ENCODE results near the gene CHST1.

Gene CHST1

DNA sequence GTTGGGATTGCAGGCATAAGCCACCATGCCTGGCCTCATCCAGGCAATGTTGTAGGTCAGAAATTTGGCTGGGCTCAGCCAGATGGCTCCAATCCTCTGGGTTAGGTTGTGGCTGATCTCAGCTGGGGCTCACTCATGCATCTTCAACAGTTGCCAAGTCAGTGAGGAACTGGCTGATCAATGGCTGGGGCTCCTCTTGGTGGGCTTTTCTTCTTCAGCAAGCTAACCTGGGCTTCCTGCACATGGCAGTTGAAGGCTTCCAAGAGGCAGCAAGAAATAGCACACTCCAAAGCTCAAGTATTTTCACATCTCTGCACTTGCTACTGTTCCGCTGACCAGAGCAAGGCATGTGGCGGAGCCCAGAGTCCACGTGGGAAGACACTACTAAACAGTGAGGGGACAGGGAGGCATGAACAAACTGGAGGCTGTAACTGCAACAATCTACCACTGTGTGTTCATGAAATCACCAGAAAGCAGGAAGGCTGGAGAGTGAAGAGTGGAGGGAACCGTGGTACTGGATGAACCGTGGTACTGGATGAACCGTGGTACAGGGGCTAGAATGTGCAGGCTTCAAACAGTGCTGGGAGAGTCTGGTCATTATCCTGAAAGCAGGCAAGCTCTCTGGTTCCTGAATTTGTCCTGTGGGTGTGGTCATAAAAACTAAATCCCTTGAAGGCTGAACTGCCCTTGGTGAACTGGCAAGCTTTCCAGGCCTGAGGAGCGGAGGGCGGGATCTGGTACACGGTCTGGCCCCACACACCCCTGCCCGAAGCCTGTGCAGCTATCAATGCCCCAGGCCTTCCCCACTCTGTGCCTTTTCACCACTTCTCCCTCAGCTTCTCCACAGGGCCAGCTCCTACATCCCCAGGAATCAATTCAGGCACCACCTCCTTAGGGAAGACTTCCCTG, 20.2 kb downstream of the CHST1 start:
- DNase-seq (ENCODE audit: low read depth), result no peak

DNA sequence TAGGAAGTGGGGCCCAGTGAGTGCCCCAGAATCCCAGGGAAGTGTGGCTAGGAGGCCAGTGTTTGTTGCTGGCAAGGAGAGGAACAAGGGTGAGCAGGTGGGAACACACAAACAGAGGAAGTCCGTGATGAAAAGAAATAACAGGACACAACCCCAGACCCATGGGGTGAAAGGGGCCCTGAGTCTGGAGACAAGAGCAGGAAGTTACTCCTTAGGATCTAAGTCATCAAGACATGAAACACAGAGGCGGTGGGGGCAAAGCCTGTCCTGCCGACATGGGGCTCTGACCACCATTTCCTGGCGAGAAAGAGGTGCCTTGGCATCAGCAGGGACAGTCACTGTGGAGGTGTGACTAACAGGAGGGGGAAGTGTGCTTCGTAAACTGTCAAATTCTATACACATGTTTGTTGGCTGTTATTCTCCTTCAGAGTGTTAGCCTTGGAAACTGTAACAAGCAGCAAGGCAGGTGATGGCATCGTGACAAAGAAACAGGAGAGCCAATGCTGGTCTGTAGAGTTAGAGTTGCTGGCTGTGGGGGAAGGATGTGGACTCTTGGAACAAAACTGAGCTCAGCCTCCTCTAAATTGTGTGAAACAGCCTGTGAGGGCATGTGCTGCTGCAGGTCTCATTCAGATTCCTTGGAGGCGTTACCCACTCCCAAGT, 21.7 kb downstream of the CHST1 start:
- DNase-seq (ENCODE audit: low read depth), result no peak

DNA sequence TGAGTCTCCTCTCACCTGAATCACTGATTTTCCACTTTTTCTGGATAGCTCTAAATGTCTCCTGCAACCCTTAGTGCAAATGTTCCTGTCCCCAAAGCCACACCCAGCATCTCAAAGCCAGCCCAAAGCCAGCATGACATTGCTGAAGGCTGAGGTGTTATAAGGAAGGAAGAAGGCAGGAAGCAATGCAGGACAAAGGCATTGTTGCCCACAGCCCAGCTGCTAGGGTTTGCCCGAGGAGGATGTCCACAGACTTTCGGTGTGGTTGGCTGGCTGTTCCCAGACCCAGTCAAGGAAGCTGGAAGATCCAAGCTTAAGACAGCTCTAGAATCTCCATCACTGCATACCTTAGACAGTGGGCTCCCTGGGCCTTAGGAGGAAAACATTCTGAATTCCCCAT, 23.5 kb downstream of the CHST1 start:
- DNase-seq (ENCODE audit: low read depth), result no peak

DNA sequence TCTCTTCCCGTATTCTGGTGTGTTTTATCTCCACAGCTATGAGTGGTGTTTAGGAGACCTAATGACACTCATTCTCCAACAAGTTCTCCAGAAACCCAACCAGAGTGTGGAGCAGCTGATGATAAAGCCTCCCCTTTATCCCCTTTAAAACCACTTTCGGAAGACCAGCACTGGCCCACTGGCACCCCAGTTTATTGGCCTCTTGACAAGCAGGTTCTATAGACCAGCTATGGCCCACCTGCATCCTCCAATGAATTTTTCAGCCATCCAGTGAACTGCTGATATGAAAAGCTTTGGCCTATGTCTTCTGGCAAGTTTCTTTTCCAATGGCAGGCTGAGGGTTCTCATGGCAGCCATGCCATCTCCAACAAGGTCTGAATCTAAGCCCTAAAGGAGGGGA, 27.4 kb downstream of the CHST1 start:
- DNase-seq (ENCODE audit: low read depth), result no peak

DNA sequence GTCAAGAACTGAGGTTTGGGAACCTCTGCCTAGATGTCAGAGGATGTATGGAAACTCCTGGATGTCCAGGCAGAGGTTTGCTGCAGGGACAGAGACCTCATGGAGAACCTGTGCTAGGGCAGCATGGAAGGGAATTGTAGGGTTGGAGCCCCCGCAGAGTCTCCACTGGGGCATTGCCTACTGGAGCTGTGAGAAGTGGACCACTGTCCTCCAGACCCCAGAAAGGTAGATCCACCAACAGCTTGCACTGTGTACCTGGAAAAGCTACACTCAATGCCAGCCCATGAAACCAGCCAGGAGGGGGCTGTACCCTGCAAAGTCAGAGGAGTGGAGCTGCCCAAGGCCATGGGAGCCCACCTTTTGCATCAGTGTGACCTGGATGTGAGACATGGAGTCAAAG, 29.5 kb downstream of the CHST1 start:
- DNase-seq (ENCODE audit: low read depth), result no peak

DNA sequence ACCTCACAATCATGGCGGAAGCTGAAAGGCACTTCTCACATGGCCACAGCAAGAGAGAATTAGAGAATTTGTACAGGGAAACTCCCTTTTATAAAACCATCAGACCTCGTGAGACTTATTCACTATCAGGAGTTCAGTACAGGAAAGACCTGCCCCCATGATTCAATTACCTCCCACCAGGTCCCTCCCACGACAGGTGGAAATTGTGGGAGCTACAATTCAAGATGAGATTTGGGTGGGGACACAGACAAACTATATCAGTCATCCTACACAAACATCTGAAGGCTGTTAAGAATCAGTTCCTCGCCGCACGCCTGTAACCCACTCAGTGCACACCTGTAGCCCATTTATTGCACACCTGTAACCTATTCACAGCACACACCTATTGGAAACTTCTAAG, 39.8 kb downstream of the CHST1 start:
- DNase-seq (ENCODE audit: low read depth), result no peak

DNA sequence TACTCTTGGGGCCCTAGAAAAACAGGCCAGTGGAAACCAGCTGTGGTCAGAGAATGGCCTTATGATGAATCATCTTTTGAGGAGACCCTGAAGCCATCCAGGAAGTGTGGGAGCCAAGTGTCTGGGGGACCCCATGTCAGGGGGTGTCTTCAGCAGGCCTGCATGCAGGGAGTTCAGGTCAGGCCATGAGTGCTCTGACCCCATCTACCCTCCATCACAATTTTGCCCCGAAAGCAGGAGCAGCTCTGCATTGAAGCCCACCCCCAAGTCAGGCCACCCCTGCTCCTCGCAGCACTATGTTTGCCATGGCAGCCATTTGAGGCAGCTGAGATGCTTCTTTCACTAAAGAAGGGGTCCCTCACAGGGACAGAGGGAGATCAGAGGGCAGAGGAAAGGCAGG, 41.3 kb downstream of the CHST1 start:
- DNase-seq (ENCODE audit: low read depth), result no peak

DNA sequence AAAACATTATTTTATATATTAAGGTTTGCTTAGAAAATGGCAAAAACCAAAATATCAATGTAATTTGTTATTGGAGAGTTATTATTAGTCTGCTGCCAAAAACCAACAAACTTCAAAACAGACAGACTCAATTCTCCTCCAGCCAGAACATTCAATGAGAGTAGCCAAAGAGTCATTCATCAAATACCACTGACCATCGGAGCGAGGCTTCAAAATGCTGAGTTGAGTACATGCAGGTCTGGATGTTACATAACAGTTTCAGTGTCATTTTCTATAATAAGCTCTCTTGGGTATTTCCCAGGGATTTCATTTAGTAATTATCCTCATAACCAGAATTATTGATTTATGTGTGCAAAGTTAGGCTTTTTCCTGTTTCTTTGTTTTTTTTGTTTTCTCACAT, 42.6 kb downstream of the CHST1 start:
- DNase-seq (ENCODE audit: low read depth), result no peak

DNA sequence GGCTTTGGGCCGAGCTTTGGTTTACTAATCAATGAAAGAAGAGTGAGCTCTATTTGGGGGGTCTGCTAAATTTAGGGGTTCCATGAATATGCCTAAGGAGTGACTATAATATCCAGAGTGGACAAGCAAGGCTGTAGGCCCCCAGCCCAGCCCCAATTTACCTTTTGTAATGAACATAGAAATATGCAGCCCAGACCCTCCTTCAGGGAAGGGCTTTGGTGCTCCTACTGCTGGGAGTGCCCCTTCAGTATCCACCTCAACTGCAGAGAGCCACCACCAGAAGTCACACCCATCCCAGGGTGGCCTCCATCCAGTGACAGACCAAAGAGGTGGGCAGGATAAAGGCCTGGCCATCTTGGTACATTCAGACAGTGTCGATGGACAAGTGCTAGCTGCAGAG, 43.1 kb downstream of the CHST1 start:
- no peak for DNase-seq (ENCODE audit: low read depth)

DNA sequence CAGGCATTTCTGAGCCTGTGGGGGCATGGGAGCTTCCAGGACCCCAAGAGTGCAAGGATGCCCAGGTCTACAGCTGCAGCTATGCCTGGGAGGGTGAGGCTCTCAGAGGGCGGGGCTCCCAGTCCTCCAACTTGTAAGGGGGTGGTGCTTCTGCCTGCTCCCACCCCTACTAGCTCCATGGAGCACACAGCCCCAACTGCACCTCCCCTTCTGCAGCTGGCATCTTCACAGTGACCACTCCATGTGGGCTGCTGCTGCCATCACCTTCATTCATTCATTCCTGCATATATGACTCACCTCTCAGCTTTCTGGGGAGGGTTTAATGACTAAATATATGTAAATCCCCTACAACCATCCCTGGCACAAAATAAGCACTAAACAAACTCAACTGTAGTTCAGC, 43.8 kb downstream of the CHST1 start:
- no peak for DNase-seq (ENCODE audit: low read depth)

DNA sequence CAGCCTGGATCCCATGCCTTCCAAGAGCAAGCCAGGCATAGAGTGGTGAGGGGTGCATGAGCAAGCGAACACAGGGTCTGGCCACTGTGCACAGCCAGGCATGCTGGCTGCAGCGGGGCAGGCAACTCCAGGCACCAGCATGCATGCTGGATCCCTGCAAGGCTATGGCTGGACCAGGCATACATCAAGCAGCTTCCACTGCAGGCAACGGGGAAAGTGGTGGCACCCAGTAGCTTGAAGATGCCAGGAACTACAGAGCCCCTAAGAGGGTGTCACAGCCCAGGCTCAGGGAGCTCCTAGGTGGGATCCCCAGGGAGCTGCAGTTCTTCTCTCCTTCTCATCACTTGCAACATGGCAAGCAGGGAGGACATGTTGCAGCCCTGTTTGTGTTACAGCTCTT, 45.2 kb downstream of the CHST1 start:
- DNase-seq (ENCODE audit: low read depth), result no peak

DNA sequence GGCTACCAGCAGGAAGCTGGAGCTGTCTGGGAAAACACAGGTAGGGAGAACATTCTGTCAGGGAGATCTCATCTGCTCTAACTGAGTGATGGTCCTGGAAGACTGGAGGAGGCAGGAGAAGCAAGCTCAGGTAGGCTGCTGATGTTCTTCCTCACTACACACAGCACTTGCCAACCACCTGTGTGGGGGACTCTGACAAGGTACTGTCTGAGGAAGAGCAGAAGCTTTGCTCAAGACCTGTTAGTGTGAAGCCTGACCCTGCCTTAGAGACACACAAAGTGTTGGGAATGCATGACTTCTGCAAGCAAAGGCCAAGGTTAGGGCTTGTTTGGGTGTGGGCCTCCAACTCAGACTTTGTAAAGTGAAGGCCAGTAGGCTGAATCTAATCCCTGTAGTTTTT, 46.5 kb downstream of the CHST1 start:
- no peak for DNase-seq (ENCODE audit: low read depth)

DNA sequence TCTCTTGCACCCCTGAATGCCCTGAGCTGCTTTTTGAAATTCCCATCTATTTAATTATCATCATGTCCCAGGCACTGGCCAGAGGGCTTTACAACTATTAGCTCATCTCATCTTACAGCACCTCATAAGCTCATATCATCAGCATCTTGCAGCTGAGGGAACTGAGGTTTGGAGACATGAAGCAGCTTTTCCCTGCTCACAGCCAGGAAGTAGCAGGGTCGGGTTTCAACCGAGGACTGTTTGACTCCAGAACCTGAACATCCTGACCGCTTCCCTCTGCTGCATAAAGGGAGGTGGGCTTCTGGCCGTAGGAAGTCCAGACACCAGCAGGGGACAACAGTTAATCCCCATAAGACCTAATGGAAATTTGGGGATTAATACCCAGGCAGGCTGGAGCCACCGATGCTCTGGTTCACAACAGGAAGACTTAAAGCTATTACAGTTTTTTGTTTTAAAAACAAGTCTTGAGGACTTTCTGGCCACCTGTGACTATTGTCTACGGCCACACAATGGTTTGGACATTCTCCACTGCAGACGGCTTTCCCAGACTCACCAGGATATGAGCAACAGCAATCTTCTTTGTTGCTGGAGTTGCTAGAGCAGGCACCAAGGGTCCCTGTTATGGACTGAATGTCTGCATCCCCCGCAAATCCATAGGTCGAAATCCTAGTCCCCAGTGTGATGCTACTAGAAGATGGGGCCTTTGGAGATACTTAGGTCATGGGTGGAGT, 47.4 kb downstream of the CHST1 start:
- no peak for DNase-seq (ENCODE audit: low read depth)

DNA sequence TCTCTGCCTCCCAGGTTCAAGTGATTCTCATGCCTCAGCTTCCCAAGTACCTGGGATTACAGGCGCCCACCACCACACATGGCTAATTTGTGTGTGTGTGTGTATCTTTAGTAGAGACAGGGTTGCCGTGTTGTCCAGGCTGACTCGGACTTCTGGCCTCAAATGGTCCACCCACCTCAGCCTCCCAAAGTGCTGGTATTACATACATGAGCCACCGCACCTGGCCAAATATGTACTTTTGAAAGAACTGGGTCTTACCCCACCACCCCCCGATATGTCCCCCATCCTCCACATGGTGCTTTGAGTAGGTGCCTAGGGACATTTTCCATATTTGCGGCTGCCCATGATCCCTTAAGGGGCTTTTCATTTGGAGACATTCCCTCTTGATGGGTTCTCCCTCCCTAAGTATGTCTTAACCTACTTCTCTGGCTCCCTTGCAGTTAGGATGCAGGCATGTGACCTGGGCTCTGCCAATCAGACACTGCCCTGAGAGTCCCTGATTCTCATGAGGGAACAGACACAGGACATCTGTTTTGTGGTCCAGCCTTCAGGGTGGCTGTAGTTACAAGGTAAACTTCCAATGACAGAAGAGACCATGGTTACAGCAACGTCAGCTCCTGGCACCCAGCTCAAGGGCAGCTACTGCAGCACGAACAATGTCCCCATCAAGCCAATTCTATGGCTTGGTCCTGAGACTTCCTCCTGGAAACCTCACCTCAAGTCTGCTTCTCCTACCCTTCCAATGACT, 48.4 kb downstream of the CHST1 start:
- DNase-seq (ENCODE audit: low read depth), result no peak

DNA sequence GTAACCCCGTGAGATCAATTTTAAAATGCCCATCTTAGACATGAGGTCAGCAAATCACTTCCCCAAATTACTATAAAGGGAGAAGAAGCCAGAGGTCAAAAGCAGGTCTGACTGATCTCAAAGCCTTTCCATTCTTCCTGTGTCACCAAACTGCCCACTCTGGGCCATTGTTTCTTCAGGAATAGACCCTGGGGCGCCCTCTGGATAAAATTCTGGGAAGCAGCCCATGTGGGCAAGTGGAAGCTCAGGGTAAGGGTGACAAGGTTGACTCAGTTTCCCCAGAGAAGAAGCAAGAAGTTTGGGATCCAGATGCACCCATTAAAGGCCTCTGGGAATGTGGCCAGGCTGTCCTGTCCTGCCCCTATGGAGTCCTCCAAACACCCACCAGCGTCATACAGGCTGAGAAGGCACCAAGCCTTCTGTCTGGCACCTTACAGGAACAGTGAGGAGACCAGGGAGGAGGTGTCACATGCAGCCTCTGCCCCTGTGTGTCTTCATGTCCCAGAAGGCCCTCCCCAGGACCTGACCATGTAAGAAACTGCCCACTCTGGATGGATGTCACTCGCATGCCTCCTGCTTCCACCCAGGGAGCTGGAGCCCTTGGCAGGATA, 50.1 kb downstream of the CHST1 start:
- DNase-seq (ENCODE audit: low read depth), result no peak

DNA sequence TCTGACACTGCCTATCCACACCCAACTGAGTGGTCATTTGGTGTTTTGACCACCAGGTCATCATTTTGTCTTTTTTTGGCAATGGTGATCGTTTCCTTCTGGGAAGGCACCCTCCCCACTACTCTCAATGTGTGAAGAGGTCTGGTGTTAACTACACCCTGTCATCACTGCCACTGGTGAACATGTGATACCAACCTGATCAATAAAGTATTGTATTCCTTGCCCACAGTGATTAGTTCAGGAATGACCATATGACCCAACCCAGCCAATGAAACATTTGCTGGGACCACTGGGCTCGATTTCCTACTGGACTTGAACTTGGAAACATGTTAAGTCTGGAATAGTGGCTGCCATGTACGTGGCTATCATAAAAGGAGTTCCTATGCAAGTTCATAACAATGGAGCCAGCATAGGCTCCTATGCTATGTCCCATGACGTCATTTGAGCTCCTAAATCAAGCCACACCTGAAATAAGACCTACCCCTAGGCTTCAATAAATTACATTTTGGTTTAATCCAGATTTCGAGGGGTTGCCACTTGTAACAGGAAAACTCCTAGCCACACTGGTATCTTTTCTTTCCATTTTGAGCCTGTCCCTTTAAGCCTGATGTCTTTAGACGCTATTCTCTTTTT, 51.1 kb downstream of the CHST1 start:
- no peak for DNase-seq (ENCODE audit: low read depth)

DNA sequence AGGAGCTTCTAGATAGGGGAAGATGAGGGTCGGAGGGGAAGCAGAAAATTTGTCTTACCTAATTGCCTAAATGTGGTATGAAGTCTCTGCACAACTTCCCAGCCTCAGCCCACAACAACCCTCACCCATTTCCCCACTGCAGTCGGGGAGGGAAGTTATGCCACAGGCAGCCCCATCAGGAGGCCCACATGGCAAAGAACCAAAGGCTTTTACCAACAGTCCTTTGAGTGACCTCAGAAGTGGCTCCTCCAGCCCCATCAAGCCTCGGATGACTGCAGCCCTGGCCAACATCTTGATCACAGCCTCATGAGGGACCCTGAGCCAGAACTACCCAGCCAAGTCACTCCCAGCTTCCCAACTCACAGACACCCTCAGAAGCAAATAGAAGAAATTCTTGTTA, 54.8 kb downstream of the CHST1 start:
- DNase-seq (ENCODE audit: low read depth), result no peak

DNA sequence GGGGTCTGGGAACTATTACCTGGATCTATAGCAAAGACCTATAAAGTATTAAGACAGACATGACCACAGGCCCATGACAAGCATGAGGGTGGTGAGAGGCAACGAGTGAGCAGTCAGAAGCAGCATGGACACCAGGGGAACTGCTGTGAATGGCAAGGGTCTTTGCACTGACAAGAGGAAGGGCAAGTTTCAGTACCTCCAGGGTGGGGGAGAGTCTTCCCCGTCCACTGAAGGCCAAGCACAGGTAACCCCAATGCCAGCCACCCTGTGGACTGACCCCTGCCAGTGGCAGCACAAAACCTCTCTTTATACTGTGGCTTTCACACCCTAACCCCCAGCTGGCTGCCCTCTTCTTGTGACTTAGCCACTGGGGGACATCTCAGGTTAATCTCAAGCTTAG, 55.5 kb downstream of the CHST1 start:
- no peak for DNase-seq (ENCODE audit: low read depth)

DNA sequence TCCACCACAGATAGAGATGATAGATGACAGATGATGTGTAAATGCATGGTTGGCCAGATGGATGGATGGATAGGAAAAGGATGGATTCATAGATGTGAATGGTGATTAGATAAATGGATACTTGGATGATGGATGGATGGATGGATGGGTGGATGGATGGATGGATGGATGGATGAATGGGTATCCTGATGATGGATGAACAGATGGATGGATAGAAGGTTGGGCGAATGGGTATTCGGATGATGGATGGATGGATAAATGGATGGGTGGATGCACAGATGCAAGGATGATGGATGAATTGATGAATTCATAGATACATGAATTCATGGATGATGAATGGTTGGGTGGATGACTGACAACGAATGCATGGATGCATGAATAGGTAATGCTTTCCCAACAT, 56.1 kb downstream of the CHST1 start:
- no peak for DNase-seq (ENCODE audit: low read depth)

DNA sequence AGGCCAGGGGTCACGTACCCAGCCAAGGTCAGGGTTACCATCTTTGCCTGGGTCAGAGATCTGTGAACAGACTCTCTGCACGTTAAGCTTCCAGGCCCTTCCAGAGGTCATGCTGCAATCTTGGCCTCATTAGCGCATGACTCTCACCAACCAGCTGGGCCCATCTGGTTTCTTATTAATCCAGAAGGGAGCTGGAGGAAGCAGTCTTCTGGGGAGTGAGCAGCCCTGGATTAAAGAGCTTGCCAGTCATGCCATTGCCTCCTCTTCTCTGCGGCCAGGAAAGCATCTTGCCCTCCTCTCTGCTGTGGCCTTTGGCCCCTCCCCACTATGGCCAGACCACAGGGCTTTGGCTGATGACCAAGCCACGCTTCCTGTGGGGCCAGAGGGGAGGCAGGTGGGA, 57.4 kb downstream of the CHST1 start:
- no peak for DNase-seq (ENCODE audit: low read depth)

DNA sequence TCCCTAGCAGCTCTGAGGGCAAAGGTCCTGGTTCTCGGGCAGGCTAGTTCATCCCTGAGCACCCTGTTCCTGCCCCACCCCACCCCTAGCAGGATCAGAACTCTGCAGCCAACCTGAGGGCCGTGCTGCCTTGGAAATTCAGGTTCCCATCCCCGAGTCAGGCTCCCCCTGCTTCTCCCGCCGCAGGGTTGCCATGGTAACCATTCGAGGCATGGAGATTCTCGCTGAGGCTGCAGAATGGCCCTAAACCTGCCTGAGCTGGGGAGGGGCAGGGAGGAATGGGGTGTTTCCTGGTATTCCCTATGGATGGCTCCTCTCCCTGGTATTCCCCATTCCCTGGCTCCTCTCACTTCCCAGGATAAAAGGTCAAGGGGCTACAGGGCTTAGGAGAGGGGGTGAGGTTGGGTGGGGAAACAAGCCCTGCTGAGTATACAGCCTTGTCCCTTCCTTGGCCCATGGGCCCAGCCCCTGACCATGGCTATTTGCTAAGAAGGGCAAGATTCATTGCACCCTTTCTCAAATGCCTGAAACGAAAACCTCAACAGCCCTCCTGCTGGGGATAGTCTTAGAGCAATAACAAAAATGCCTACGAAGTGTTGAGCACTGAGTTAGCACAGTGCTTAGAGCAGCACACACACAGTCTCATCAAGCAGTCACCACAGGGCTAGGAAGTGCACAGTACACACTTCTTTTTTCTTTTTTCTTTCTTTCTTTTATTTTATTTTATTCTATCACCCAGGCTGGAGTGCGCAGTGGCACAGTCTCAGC, 58.7 kb downstream of the CHST1 start:
- DNase-seq (ENCODE audit: low read depth), result no peak
